ENCODE results near the gene ATP6V1G3.
"Not testable (repeated sequence)": the region's sequence is repeated elsewhere in the genome, so short reads cannot be mapped to it uniquely, and the experiment has no call there.

ATP6V1G3 gene

GRCh38 chr1:198496216-198497143, 44.0 kb downstream of the ATP6V1G3 start:
- DNase-seq: no peak

DNA sequence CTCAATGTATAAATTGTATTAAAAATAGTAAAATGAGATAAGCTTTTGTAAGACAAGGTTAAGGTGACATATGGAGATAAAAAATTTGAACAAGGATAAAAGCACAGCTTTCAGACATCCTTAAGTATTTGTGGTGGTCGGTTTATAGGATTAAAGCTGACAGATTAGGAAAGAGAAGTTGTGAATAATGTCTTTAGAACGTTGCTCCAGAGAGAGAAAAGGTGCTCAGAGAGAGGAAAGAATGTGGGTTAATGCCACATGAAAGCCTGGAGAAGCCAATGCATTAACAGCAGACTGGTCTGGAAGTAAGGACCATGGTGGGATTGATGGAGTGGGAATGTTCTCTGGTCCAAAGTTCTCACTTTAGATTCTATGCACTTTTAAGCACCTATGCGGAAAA, 44.8 kb downstream of the ATP6V1G3 start:
- no peak for DNase-seq

- no peak for DNase-seq
Observed at GRCh38 chr1:198494658-198495103, 45.8 kb downstream of the ATP6V1G3 start.

GRCh38 chr1:198494139-198494538, 46.3 kb downstream of the ATP6V1G3 start:
- DNase-seq: no peak

DNA sequence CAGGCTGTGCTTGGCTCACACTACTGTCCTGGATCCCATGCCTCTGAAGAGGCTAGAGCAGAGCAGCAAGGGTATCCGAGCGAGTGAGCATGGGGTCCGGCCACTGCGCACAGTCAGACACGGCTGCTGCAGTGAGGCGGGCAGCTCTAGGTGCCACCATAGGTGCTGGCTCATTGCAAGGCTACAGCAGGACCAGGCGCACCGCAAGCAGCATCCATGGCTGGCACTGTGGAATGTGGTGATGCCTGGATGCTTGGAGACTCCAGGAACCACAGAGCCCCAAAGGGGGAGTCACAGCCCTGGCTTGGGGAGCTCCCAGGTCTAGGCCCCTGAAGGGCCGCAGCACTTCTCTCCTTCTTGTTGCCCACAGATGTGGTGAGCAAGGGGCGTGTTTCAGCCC, 47.2 kb downstream of the ATP6V1G3 start:
- no peak for DNase-seq

DNA sequence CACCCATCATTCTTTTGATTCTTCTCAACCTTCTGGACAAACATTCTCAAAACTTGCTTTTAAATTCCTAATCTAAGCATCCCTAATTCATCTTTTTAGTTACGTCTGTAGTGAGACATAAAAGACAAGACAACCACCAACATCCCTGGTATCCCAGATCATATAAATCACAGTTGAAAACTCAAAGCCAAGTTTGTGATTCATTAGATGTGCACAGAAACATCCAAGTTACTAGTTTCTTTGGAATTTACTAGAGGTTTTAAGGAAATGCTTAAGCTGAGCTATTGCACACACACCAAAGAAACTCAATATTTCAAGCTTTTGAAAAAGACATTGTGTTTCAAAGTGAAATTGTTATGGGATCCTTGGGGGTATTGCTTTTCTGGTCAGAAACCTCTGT, 47.6 kb downstream of the ATP6V1G3 start:
- no peak for DNase-seq

GRCh38 chr1:198491596-198491995, 48.9 kb downstream of the ATP6V1G3 start:
- DNase-seq: no peak

GRCh38 chr1:198491028-198491427, 49.5 kb downstream of the ATP6V1G3 start:
- DNase-seq: no peak

DNA sequence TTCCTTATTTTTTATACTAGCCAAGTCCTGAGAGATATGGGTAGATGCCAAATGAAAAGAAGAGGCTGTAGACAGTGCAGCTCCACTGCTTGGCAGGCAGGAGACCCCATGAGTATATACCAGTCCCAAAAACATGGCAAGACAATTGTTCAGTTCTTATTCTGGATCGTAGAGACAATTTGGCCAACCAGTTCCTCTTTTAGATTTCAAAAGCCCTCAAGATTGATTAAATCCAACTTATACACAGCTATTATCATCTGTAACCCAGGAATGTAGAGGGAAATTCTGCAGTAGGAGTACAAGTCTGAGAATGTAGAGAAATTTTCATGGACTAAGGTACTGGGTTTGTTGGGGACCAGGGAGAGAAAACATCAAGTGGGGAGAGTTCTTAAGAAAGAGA, 50.3 kb downstream of the ATP6V1G3 start:
- no peak for DNase-seq

DNA sequence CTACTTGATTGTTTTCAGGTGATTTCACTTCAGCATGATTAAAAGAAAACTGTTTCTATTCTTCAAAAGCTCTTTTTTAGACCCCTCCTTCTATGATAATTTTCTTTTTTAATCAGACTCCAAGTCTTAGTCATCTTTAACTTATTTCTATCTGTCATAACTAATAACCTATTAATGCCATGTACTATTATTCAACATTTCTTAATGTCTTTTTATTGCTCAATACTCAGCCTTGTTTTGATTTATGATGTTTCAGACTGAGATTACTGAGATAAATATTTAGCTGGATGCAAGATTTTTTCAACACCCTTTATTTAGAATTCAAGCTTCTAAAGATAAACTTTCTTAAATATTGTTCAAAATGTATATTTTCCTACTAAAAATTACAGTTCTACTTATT, 53.6 kb downstream of the ATP6V1G3 start:
- no peak for DNase-seq

DNA sequence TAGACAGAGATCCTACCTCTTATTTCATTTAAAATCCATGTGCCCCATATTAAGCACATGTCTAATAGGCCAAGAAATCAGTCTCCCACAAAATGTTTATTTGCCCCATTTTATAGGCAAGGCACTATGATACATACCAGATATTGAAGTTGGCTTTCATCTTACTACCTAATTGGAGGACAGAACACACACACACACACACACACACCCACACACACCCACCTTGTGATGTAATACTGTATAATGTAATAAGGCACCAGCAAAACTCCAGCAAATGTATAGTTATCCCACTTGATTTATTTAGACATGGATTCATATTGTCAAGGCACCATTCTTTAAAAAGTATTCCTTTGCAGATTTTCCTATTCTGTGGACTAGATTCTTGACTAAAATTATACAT, 56.8 kb downstream of the ATP6V1G3 start:
- no peak for DNase-seq

- no peak for DNase-seq
Observed at GRCh38 chr1:198483006-198483405, 57.5 kb downstream of the ATP6V1G3 start.

- no peak for DNase-seq
Observed at GRCh38 chr1:198481661-198482060, 58.8 kb downstream of the ATP6V1G3 start.

- no peak for DNase-seq
Observed at GRCh38 chr1:198480876-198481275, 59.6 kb downstream of the ATP6V1G3 start.

DNA sequence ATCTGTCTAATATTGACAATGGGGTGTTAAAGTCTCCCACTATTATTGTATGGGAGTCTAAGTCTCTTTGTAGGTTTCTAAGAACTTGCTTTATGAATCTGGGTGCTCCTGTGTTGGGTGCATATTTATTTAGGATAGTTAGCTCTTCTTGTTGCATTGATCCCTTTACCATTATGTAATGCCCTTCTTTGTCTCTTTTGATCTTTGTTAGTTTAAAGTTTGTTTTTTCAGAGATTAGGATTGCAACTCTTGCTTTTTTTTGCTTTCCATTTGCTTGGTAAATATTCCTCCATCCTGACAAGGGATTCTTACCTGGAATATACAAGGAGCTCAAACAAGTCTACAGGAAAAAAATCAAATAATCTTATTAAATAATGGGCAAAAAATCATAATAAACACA, 63.1 kb downstream of the ATP6V1G3 start:
- DNase-seq: not testable (repeated sequence)
